Measurements from ENCODE around the gene TTC7B. TPM values are rescaled to one million over a fixed set of nuclear protein-coding genes. Genes with fewer than 3 reads are reported as not detected.

The TTC7B gene
- total RNA-seq, 2 experiments from 2014 or later, result 1.2 to 1.3 TPM

DNA sequence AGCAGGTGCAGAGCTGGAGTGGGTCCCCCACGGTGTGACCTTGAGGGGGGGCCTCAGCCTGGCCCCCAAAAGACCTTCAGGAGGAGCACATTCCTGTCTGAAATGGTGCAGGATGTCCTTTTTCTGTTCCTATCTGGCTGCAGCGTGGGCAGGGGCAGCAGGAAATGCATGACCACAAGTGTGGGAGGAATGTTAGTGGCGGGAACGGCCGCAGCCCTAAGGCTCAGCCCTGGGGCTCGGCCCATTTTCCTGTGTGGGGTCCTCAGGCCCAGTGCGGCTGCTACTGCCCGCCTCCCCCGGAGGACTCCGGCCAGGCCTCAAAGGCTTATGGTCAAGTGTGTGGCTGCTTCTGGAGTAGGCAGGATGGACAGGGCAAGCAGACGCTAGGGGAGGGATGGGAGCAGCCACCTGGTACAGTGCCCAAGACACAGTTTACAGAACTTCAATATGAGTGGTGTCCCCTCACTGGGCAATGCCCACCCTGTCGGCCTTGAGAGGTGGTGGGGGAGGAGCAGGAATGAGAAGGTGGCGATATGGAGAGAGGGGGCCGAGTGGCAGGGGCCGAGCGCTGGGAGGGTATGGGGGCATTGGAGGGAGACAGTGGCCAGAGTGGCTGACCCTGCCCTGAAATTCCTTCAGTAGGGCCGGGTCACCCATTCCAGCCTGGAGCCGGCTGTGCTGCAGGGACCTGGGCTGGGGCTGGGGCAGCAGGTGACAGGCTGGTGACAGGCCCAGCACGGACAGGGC, 282.0 kb downstream of the TTC7B start:
- no peaks in the 10 kb centered on the region for H3K9me3 ChIP-seq (ENCODE audit: control insufficient read depth in 1 of 2, insufficient read depth in 1 of 2, low read length in 2 of 2)
- ATAC-seq (ENCODE audit: poor library complexity) (no peak), DNase-seq (no peak)
- no peaks in the 10 kb centered on the region for H3K27me3 ChIP-seq (ENCODE audit: control insufficient read depth in 1 of 2, insufficient read depth in 2 of 2, low read length in 2 of 2)
- H3K4me1 ChIP-seq (ENCODE audit: insufficient read depth, low read length), result no peaks in the 10 kb centered on the region
- H3K36me3 ChIP-seq (ENCODE audit: insufficient read depth, low read length), result no peaks in the 10 kb centered on the region
- H3K27ac Mint-ChIP-seq, result no peak overlapping the region
- no peaks in the 10 kb centered on the region for H3K36me3 Mint-ChIP-seq (ENCODE audit: low read depth)
- H3K4me1 Mint-ChIP-seq (ENCODE audit: low read depth), result no peaks in the 10 kb centered on the region
- no peak overlapping the region for H3K4me3 ChIP-seq (ENCODE audit: low read length)
- no peak overlapping the region for H3K4me3 Mint-ChIP-seq
- H3K27me3 Mint-ChIP-seq, result no peaks in the 10 kb centered on the region
- H3K9me3 Mint-ChIP-seq, result no peaks in the 10 kb centered on the region
- H3K27ac ChIP-seq (ENCODE audit: low read depth in 1 of 2, low read length in 2 of 2), result no peak overlapping the region
- CTCF ChIA-PET, result no interaction called here
- TF ChIP-seq, protein P1, sequence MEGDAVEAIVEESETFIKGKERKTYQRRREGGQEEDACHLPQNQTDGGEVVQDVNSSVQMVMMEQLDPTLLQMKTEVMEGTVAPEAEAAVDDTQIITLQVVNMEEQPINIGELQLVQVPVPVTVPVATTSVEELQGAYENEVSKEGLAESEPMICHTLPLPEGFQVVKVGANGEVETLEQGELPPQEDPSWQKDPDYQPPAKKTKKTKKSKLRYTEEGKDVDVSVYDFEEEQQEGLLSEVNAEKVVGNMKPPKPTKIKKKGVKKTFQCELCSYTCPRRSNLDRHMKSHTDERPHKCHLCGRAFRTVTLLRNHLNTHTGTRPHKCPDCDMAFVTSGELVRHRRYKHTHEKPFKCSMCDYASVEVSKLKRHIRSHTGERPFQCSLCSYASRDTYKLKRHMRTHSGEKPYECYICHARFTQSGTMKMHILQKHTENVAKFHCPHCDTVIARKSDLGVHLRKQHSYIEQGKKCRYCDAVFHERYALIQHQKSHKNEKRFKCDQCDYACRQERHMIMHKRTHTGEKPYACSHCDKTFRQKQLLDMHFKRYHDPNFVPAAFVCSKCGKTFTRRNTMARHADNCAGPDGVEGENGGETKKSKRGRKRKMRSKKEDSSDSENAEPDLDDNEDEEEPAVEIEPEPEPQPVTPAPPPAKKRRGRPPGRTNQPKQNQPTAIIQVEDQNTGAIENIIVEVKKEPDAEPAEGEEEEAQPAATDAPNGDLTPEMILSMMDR (IDR thresholded peaks at IDR 0.05), result no peak
- intact Hi-C loops (cut with DNase I, micrococcal nuclease), result no loop called here
- POLR2A ChIA-PET, result no interaction called here

DNA sequence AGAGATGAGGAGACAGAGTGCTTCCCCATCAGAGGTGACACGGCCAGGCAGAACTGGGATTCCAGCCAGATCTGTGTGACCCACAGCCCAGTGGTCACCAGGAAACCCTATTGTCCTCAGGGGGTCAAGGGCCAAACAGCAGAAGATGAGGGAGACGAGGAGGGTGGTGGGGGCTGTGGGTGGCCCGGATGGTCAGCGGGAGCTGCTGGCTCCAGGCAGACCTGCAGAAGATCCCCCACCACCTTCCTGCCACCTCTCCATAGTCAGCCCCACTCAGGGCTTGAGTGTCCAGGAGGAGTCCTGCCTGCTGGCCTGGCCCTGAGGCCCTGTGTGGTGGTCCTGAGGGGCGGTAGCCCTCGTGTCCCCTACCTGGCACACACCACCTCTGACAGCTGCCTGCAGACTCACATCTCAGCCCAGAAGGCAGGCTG, 282.6 kb downstream of the TTC7B start:
- DNase-seq, result no peak
- Histone ChIP-seq H3K9me3 (ENCODE audit: control insufficient read depth in 1 of 2, insufficient read depth in 1 of 2, low read length in 2 of 2) (no peaks in the 10 kb centered on the region), H3K4me1 (ENCODE audit: insufficient read depth, low read length) (no peaks in the 10 kb centered on the region), H3K27ac (ENCODE audit: low read depth in 1 of 2, low read length in 2 of 2) (no peak overlapping the region), H3K36me3 (ENCODE audit: insufficient read depth, low read length) (no peaks in the 10 kb centered on the region), H3K4me3 (ENCODE audit: low read length) (no peak overlapping the region), H3K27me3 (ENCODE audit: control insufficient read depth in 1 of 2, insufficient read depth in 2 of 2, low read length in 2 of 2) (no peaks in the 10 kb centered on the region)
- Mint-ChIP-seq H3K9me3 (no peaks in the 10 kb centered on the region), H3K36me3 (ENCODE audit: low read depth) (no peaks in the 10 kb centered on the region), H3K27me3 (no peaks in the 10 kb centered on the region), H3K4me1 (ENCODE audit: low read depth) (no peaks in the 10 kb centered on the region), H3K4me3 (no peak overlapping the region), H3K27ac (no peak overlapping the region)
- no peak for ATAC-seq (ENCODE audit: poor library complexity)
- intact Hi-C loops (cut with DNase I, micrococcal nuclease), result no loop called here
- POLR2A ChIA-PET, result no interaction called here
- CTCF ChIA-PET, result no interaction called here
- TF ChIP-seq, protein P1 (IDR thresholded peaks at IDR 0.05), result no peak

DNA sequence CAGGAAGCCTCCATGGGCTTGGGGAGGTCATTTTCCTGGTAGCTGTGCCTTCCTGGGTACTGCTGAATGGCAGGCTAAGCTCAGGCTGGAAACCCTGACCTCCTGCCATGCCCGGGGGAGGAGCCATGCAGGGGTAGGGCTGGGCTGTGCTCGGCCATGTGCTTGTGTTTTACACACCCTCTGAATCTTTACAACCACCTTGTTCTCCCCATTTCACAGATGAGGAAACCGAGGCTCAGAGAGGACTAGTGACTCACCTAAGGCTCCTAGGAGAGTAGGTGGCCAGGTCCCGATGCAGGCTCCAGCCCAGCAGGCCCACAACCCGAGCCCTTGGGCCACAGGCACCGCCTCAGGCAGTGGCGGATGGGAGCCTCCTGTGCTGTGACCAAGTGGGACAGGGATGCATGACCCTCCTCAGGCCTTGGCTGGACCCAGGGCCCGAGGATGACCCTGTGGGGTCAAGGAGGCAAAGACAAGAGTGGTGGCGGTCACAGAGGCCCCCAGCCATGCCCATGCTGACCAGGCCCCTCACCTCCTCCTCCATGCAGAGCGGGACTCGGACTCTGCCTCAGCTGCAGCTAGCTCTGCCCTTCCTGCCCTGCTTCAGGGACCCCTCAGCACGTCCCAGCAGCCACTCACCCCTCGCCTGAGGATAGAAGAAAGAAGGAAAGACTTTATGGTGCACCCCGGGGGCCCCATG, 283.3 kb downstream of the TTC7B start:
- CTCF ChIA-PET, result no interaction called here
- intact Hi-C loops (cut with DNase I, micrococcal nuclease), result no loop called here

More for the DNA sequence above, 283.3 kb downstream of the TTC7B start:
- Mint-ChIP-seq H3K36me3 (ENCODE audit: low read depth) (no peaks in the 10 kb centered on the region), H3K9me3 (no peaks in the 10 kb centered on the region), H3K27me3 (no peaks in the 10 kb centered on the region), H3K4me1 (ENCODE audit: low read depth) (no peaks in the 10 kb centered on the region), H3K27ac (no peak overlapping the region), H3K4me3 (no peak overlapping the region)
- Histone ChIP-seq H3K36me3 (ENCODE audit: insufficient read depth, low read length) (no peaks in the 10 kb centered on the region), H3K27ac (ENCODE audit: low read depth in 1 of 2, low read length in 2 of 2) (no peak overlapping the region), H3K27me3 (ENCODE audit: control insufficient read depth in 1 of 2, insufficient read depth in 2 of 2, low read length in 2 of 2) (peaks cover 0 to 3% of the 10 kb centered on the region in 2 experiments), H3K9me3 (ENCODE audit: control insufficient read depth in 1 of 2, insufficient read depth in 1 of 2, low read length in 2 of 2) (peaks cover 0 to 3% of the 10 kb centered on the region in 2 experiments), H3K4me1 (ENCODE audit: insufficient read depth, low read length) (no peaks in the 10 kb centered on the region), H3K4me3 (ENCODE audit: low read length) (no peak overlapping the region)
- DNase-seq, result no peak
- POLR2A ChIA-PET, result no interaction called here
- no peak for ATAC-seq (ENCODE audit: poor library complexity)
- TF ChIP-seq, protein P1 (IDR thresholded peaks at IDR 0.05), result no peak

All from CD4-positive, alpha-beta T cell (primary cell).